Keratinocyte (primary cell): Measurements from ENCODE around the gene B4GALNT4. TPM values are rescaled to one million over a fixed set of nuclear protein-coding genes. Genes with fewer than 3 reads are reported as not detected.

Experiments
- DNase-seq: peaks from one replicate; pipeline ENCODE4 v3.0.0-alpha.2; 2011; ENCODE audit warnings: low read depth, missing footprints, low spot score
- FAIRE-seq: peaks from 2 replicates; lab custom pipeline; 2011; peaks lifted over from hg19 to GRCh38; lab: Jason Lieb, UNC
- H2AFZ ChIP-seq: 2 replicates; pipeline ENCODE4 v1.6.0; 2012; ENCODE audit warnings: low read length, control low read depth, inconsistent platforms; ENCODE audit not compliant: control insufficient read depth
- H3K27ac ChIP-seq: 2 replicates; pipeline ENCODE4 v1.5.1; 2011; ENCODE audit warnings: low read length; ENCODE audit not compliant: control insufficient read depth, insufficient read depth
- H3K27me3 ChIP-seq: 3 replicates; pipeline ENCODE4 v1.6.0; 2011; ENCODE audit warnings: low read length; ENCODE audit not compliant: control insufficient read depth, insufficient read depth; ENCODE audit errors: extremely low read depth
- H3K36me3 ChIP-seq, 2 experiments: 2 replicates in 1 of 2; 3 replicates in 1 of 2; pipeline ENCODE4 v1.5.1; 2011; ENCODE audit warnings: low read length in 2 of 2, mild to moderate bottlenecking in 1 of 2; ENCODE audit not compliant: control insufficient read depth in 2 of 2, insufficient read depth in 2 of 2; ENCODE audit errors: extremely low read depth in 1 of 2
- H3K4me1 ChIP-seq: 3 replicates; pipeline ENCODE4 v1.5.1; 2011; ENCODE audit warnings: low read length; ENCODE audit not compliant: control insufficient read depth, insufficient read depth; ENCODE audit errors: extremely low read depth
- H3K4me2 ChIP-seq: 3 replicates; pipeline ENCODE4 v1.6.0; 2011; ENCODE audit warnings: low read depth, low read length; ENCODE audit not compliant: control insufficient read depth, insufficient read depth; ENCODE audit errors: extremely low read depth
- H3K4me3 ChIP-seq, 3 experiments: fragments of 200-600 bp in 1 of 3; sonication (generic) in 1 of 3; 2 replicates in 2 of 3; 3 replicates in 1 of 3; pipeline ENCODE4 v1.5.1; 2011 to 2016; ENCODE audit warnings: low read length in 3 of 3, mild to moderate bottlenecking in 3 of 3, control low read depth in 2 of 3, inconsistent platforms in 1 of 3, low read depth in 1 of 3, mixed read lengths in 1 of 3, mixed run types in 1 of 3, moderate library complexity in 1 of 3; ENCODE audit not compliant: control insufficient read depth in 2 of 3, insufficient read depth in 2 of 3; ENCODE audit errors: extremely low read depth in 1 of 3
- H3K79me2 ChIP-seq: 2 replicates; pipeline ENCODE4 v1.6.0; 2012; ENCODE audit warnings: low read length; ENCODE audit not compliant: control insufficient read depth, insufficient read depth
- H3K9ac ChIP-seq: 3 replicates; pipeline ENCODE4 v1.6.0; 2011; ENCODE audit warnings: low read length; ENCODE audit not compliant: control insufficient read depth, insufficient read depth; ENCODE audit errors: extremely low read depth
- H3K9me1 ChIP-seq: 3 replicates; pipeline ENCODE4 v1.6.0; 2011; ENCODE audit warnings: low read length; ENCODE audit not compliant: control insufficient read depth, insufficient read depth; ENCODE audit errors: extremely low read depth
- H3K9me3 ChIP-seq: 2 replicates; pipeline ENCODE4 v1.5.1; 2012; ENCODE audit warnings: low read depth, low read length; ENCODE audit not compliant: control insufficient read depth
- H4K20me1 ChIP-seq: 3 replicates; pipeline ENCODE4 v1.6.0; 2011; ENCODE audit warnings: low read length; ENCODE audit not compliant: control insufficient read depth, insufficient read depth; ENCODE audit errors: extremely low read depth
- CTCF ChIP-seq, 3 experiments: IDR thresholded peaks in 1 of 3; conservative IDR thresholded peaks in 1 of 3; optimal IDR thresholded peaks in 1 of 3; 2 replicates in 2 of 3; 3 replicates in 1 of 3; pipeline versions ENCODE3 to v1.5.1; 2011; ENCODE audit warnings: low read length in 3 of 3, mild to moderate bottlenecking in 3 of 3, moderate library complexity in 2 of 3, control low read depth in 1 of 3, inconsistent platforms in 1 of 3; ENCODE audit not compliant: insufficient read depth in 2 of 3; ENCODE audit errors: extremely low read depth in 1 of 3
- EZH2 ChIP-seq: IDR thresholded peaks from one replicate; pipeline ENCODE4 v1.6.1; 2012; ENCODE audit warnings: inconsistent platforms, mild to moderate bottlenecking, low read length, moderate library complexity
- dilution Hi-C: fragments of 300-500 bp; cut with MboI; formaldehyde crosslinking; loops from one replicate; pipeline ENCODE4 v1.7.0; 2020; ENCODE audit warnings: low sequenced_read_pairs; ENCODE audit not compliant: extremely low pct_ligation_motif_present
- polyA plus RNA-seq, 5 experiments: library from polyadenylated mRNA; depleted of rRNA in 3 of 5; stranded (reverse) in 3 of 5; stranded (forward) in 1 of 5; unstranded in 1 of 5; fragments of >200 nt; gene quantifications; 1 replicate in 1 of 5; 2 replicates in 3 of 5; 3 replicates in 1 of 5; pipeline versions ENCODE4 v1.2.1 to v1.2.3, GENCODE V29; 2011 to 2012; ENCODE audit warnings: missing spikeins in 2 of 5, low read depth in 1 of 5, low replicate concordance in 1 of 5

The B4GALNT4 gene
- polyA plus RNA-seq, 1 donor (not counting 4 experiments of a cell fraction or from before 2014, with no cell fraction given), result 7.3 TPM

- Histone ChIP-seq H3K4me1 (peaks cover 8% of the 10 kb centered on the region), H3K27me3 (no peaks in the 10 kb centered on the region), H3K9me1 (no peaks in the 10 kb centered on the region), H2AFZ (no peak overlapping the region), H3K4me2 (peak overlapping the region; percentile 27), H4K20me1 (peaks cover 18% of the 10 kb centered on the region), H3K36me3 (peaks cover 25 to 26% of the 10 kb centered on the region in 2 experiments), H3K79me2 (peaks cover 5% of the 10 kb centered on the region), H3K4me3 (peak overlapping the region in 1 of 3 experiments; percentile 18), H3K9me3 (no peaks in the 10 kb centered on the region), H3K9ac (no peak overlapping the region), H3K27ac (no peak overlapping the region)
- DNase-seq, result no peak
- TF ChIP-seq CTCF (optimal IDR thresholded peaks at IDR 0.05 in 1 of 3, IDR thresholded peaks at IDR 0.05 in 1 of 3, conservative IDR thresholded peaks at IDR 0.05 in 1 of 3; ENCODE audit: extremely low read depth in 1 of 3, insufficient read depth in 2 of 3, low read length in 3 of 3) (no peak), EZH2 (no peak)
- dilution Hi-C loops, result no loop called here
- FAIRE-seq, result no peak
Observed at GRCh38 chr11:405954-406795, 36.9 kb downstream of the B4GALNT4 start.

- TF ChIP-seq EZH2, result no peak
- TF ChIP-seq CTCF (optimal IDR thresholded peaks at IDR 0.05 in 1 of 3, IDR thresholded peaks at IDR 0.05 in 1 of 3, conservative IDR thresholded peaks at IDR 0.05 in 1 of 3; ENCODE audit: extremely low read depth in 1 of 3, insufficient read depth in 2 of 3, low read length in 3 of 3), result peak in 2 of 3 experiments; percentile 7 to 45
- Histone ChIP-seq H3K4me3 (peak overlapping the region in 1 of 3 experiments; percentile 18), H3K9me1 (no peaks in the 10 kb centered on the region), H3K9ac (no peak overlapping the region), H3K36me3 (peaks cover 25 to 26% of the 10 kb centered on the region in 2 experiments), H3K4me2 (peak overlapping the region; percentile 27), H2AFZ (no peak overlapping the region), H3K9me3 (no peaks in the 10 kb centered on the region), H3K27me3 (no peaks in the 10 kb centered on the region), H3K27ac (no peak overlapping the region), H4K20me1 (peaks cover 18% of the 10 kb centered on the region), H3K79me2 (peaks cover 5% of the 10 kb centered on the region), H3K4me1 (peaks cover 8% of the 10 kb centered on the region)
- DNase-seq (peak; percentile 48), FAIRE-seq (no peak)
- dilution Hi-C loops, result no loop called here
Observed at GRCh38 chr11:406796-407650, 37.7 kb downstream of the B4GALNT4 start.
